Loucy (cell line): ENCODE results near the gene TRAPPC5.

Source experiments
- EZH2phosphoT487 ChIP-seq: fragments of 200-600 bp; IDR thresholded peaks from 2 replicates; pipeline ENCODE4 v1.6.1; 2018; ENCODE audit warnings: antibody characterized with exemption, mild to moderate bottlenecking, moderate library complexity, borderline replicate concordance
- TF ChIP-seq, protein P1 (sequence below): fragments of 200-600 bp; sonication (generic); conservative IDR thresholded peaks from 2 replicates; pipeline ENCODE4 v1.5.1; 2014; ENCODE audit warnings: mild to moderate bottlenecking, antibody characterized with exemption, low read length

DNA sequence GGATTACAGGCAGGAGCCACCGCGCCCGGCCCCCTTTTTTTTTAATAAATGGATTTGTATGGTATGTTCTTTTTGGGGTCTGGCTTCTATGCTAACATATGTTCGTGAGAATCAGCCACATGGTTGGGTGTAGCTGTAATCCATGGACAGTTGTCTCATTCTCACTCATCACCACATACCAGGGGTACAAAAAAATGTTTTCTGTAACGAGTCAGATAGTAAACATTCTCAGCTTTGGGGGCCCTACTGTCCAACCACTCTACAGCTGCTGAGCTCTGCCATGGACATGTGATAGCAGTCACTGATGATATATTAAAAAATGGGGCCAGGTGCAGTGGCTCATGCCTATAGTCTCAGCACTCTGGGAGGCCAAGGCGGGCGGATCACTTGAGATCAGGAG lies 16.9 kb upstream of the TRAPPC5 start:
- TF ChIP-seq, protein P1, sequence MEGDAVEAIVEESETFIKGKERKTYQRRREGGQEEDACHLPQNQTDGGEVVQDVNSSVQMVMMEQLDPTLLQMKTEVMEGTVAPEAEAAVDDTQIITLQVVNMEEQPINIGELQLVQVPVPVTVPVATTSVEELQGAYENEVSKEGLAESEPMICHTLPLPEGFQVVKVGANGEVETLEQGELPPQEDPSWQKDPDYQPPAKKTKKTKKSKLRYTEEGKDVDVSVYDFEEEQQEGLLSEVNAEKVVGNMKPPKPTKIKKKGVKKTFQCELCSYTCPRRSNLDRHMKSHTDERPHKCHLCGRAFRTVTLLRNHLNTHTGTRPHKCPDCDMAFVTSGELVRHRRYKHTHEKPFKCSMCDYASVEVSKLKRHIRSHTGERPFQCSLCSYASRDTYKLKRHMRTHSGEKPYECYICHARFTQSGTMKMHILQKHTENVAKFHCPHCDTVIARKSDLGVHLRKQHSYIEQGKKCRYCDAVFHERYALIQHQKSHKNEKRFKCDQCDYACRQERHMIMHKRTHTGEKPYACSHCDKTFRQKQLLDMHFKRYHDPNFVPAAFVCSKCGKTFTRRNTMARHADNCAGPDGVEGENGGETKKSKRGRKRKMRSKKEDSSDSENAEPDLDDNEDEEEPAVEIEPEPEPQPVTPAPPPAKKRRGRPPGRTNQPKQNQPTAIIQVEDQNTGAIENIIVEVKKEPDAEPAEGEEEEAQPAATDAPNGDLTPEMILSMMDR, result no peak
- TF ChIP-seq EZH2phosphoT487, result no peak
